Osteoblast (primary cell): ENCODE measurements around the gene EVI5. TPM values are rescaled to one million over a fixed set of nuclear protein-coding genes. Genes with fewer than 3 reads are reported as not detected.

Source experiments
- DNase-seq: peaks from one replicate; pipeline ENCODE4 v3.0.0; 2011; ENCODE audit warnings: low spot score, mixed read lengths; ENCODE audit not compliant: insufficient read length; ENCODE audit errors: missing footprints
- H2AFZ ChIP-seq: 2 replicates; pipeline ENCODE4 v1.6.0; 2011; ENCODE audit warnings: mild to moderate bottlenecking, low read length
- H3K27ac ChIP-seq: 2 replicates; pipeline ENCODE4 v1.5.1; 2011; ENCODE audit warnings: mild to moderate bottlenecking, low read depth, low read length, moderate library complexity
- H3K27me3 ChIP-seq: 2 replicates; pipeline ENCODE4 v1.6.0; 2012; ENCODE audit warnings: mild to moderate bottlenecking, control low read depth, inconsistent platforms, low read length, moderate library complexity; ENCODE audit not compliant: insufficient read depth
- H3K36me3 ChIP-seq: 2 replicates; pipeline ENCODE4 v1.5.1; 2011; ENCODE audit warnings: mild to moderate bottlenecking, low read length, control low read depth, moderate library complexity; ENCODE audit not compliant: insufficient read depth
- H3K4me1 ChIP-seq: 2 replicates; pipeline ENCODE4 v1.5.1; 2011; ENCODE audit warnings: mild to moderate bottlenecking, low read length, control low read depth, moderate library complexity; ENCODE audit not compliant: insufficient read depth
- H3K4me2 ChIP-seq: 2 replicates; pipeline ENCODE4 v1.6.0; 2011; ENCODE audit warnings: mild to moderate bottlenecking, low read length; ENCODE audit not compliant: insufficient read depth
- H3K4me3 ChIP-seq: fragments of 200-600 bp; sonication (generic); 3 replicates; pipeline ENCODE4 v1.5.1; 2012; ENCODE audit warnings: mild to moderate bottlenecking, low read length, inconsistent platforms; ENCODE audit not compliant: insufficient read depth
- H3K79me2 ChIP-seq: 2 replicates; pipeline ENCODE4 v1.6.0; 2012; ENCODE audit warnings: mild to moderate bottlenecking, low read length, control low read depth, inconsistent platforms; ENCODE audit not compliant: insufficient read depth
- H3K9me3 ChIP-seq: 2 replicates; pipeline ENCODE4 v1.5.1; 2011; ENCODE audit warnings: low read depth, low read length, control low read depth
- H4K20me1 ChIP-seq: 2 replicates; pipeline ENCODE4 v1.6.0; 2012; ENCODE audit warnings: mild to moderate bottlenecking, low read length, control low read depth; ENCODE audit not compliant: insufficient read depth
- CTCF ChIP-seq: IDR thresholded peaks from 2 replicates; pipeline ENCODE4 v1.5.1; 2011; ENCODE audit warnings: mild to moderate bottlenecking, low read depth, low read length, moderate library complexity; ENCODE audit errors: extremely low read depth
- total RNA-seq: library from RNA; depleted of rRNA; stranded (reverse); fragments of >200 nt; gene quantifications from 2 replicates; pipeline ENCODE4 v1.2.3, GENCODE V29; 2012

Gene EVI5
- total RNA-seq, 1 donor, result 51.8 TPM

GRCh38 chr1:92816732-92817131 is 31.8 kb upstream of the EVI5 start:
- no peak overlapping the region for H3K4me2 ChIP-seq
- no peaks in the 10 kb centered on the region for H3K79me2 ChIP-seq
- no peaks in the 10 kb centered on the region for H3K9me3 ChIP-seq
- H3K27me3 ChIP-seq, result no peaks in the 10 kb centered on the region
- no peak for DNase-seq
- H4K20me1 ChIP-seq, result no peaks in the 10 kb centered on the region
- H2AFZ ChIP-seq, result no peak overlapping the region
- H3K4me1 ChIP-seq, result no peaks in the 10 kb centered on the region
- H3K4me3 ChIP-seq, result no peak overlapping the region
- TF ChIP-seq CTCF, result no peak
- H3K27ac ChIP-seq, result no peak overlapping the region
- H3K36me3 ChIP-seq, result no peaks in the 10 kb centered on the region

GRCh38 chr1:92808381-92808780 is 23.5 kb upstream of the EVI5 start:
- no peak for TF ChIP-seq CTCF
- Histone ChIP-seq H3K27me3 (no peaks in the 10 kb centered on the region), H3K4me1 (peaks cover 16% of the 10 kb centered on the region), H3K4me2 (no peak overlapping the region), H3K9me3 (no peaks in the 10 kb centered on the region), H3K36me3 (no peaks in the 10 kb centered on the region), H4K20me1 (no peaks in the 10 kb centered on the region), H3K27ac (no peak overlapping the region), H3K79me2 (no peaks in the 10 kb centered on the region), H2AFZ (no peak overlapping the region), H3K4me3 (no peak overlapping the region)
- no peak for DNase-seq

- Histone ChIP-seq H2AFZ (no peak overlapping the region), H3K9me3 (no peaks in the 10 kb centered on the region), H4K20me1 (no peaks in the 10 kb centered on the region), H3K4me3 (no peak overlapping the region), H3K4me2 (peak overlapping the region; percentile 43), H3K27me3 (no peaks in the 10 kb centered on the region), H3K27ac (peak overlapping the region; percentile 88), H3K79me2 (no peaks in the 10 kb centered on the region), H3K4me1 (peaks cover 16% of the 10 kb centered on the region), H3K36me3 (no peaks in the 10 kb centered on the region)
- peak; percentile 65 for DNase-seq
- no peak for TF ChIP-seq CTCF
Measured at GRCh38 chr1:92805216-92805615, 20.3 kb upstream of the EVI5 start.

DNA sequence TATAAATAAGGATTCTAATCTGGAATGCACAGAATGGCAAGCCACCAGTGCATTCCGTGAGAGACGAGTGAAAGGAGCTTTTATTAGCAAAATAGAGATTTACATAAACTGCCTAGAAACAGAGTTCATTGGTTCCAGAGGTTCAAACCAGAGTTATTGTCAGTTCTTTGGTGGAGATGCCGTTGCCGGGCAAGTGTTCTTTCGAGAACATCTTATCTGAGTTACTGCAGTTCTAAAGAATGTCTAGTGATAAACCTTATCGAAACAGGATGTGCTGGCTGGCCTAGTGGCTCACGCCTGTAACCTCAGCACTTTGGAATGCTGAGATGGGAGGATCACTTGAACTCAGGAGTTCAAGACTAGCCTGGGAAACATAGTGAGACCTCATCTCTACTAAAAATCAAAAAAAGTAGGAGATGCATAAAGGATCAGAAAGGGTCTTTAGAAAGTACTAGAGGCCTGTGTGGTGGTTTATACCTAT is 19.9 kb upstream of the EVI5 start:
- no peak for TF ChIP-seq CTCF
- Histone ChIP-seq H3K4me1 (peaks cover 16% of the 10 kb centered on the region), H3K36me3 (no peaks in the 10 kb centered on the region), H3K27ac (peak overlapping the region; percentile 88), H2AFZ (no peak overlapping the region), H3K79me2 (no peaks in the 10 kb centered on the region), H4K20me1 (no peaks in the 10 kb centered on the region), H3K4me2 (peak overlapping the region; percentile 43), H3K4me3 (no peak overlapping the region), H3K9me3 (no peaks in the 10 kb centered on the region), H3K27me3 (no peaks in the 10 kb centered on the region)
- DNase-seq, result peak; percentile 92
